ENCODE data around the gene SMIM22. TPM values are rescaled to one million over a fixed set of nuclear protein-coding genes. Genes with fewer than 3 reads are reported as not detected.

Gene SMIM22
- total RNA-seq, 6 experiments from 2014 or later: not detected

DNA sequence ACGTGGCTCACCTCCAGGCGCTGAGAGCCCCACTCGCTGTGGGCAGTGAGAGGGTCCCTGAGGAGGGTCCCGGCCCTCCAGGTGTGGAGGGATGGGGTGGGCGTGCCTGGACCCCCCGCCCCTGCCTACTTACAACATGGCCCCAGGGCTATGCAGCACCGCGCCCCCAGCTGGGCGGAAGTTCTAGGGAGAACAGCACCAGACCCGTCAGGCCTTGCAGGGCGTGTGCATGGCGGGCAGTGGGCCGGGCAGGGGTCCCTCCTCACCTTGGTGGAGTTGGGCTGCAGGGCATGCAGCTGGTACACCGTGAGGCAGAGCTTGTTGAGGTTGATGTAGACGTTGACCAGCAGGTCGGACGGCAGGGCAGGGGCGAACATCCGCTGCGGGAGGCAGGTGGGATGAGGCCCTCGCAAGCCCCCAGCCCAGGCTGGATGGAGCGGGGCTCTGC lies 2.7 kb downstream of the SMIM22 start:
- Mint-ChIP-seq H3K36me3 (ENCODE audit: low read depth) (no peaks in the 10 kb centered on the region), H3K4me1 (ENCODE audit: low read depth) (no peaks in the 10 kb centered on the region), H3K4me3 (no peak overlapping the region), H3K9me3 (no peaks in the 10 kb centered on the region), H3K27ac (no peak overlapping the region), H3K27me3 (ENCODE audit: insufficient read depth) (no peaks in the 10 kb centered on the region)
- no peak for DNase-seq
- TF ChIP-seq, protein P1, sequence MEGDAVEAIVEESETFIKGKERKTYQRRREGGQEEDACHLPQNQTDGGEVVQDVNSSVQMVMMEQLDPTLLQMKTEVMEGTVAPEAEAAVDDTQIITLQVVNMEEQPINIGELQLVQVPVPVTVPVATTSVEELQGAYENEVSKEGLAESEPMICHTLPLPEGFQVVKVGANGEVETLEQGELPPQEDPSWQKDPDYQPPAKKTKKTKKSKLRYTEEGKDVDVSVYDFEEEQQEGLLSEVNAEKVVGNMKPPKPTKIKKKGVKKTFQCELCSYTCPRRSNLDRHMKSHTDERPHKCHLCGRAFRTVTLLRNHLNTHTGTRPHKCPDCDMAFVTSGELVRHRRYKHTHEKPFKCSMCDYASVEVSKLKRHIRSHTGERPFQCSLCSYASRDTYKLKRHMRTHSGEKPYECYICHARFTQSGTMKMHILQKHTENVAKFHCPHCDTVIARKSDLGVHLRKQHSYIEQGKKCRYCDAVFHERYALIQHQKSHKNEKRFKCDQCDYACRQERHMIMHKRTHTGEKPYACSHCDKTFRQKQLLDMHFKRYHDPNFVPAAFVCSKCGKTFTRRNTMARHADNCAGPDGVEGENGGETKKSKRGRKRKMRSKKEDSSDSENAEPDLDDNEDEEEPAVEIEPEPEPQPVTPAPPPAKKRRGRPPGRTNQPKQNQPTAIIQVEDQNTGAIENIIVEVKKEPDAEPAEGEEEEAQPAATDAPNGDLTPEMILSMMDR (IDR thresholded peaks at IDR 0.05): no peak

DNA sequence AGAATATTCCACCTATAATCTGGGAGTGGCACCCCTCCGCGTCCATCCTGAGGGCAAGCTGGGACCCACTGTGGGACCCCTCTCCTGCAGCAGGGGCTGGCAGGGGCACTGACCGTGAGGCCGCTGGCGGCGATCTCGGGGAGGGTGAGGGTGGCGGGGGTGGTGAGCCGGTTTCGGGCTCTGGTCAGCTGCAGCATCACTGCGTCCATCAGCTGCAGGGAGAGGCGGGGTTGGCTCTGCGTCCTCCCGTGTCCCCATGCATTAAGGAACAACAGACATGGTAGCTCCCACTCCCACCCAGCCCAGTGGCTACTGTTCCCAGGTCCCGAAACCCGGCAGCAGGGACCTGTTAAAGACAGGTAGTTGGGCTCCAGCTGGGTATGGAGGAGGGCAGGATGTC lies 3.3 kb downstream of the SMIM22 start:
- Mint-ChIP-seq H3K27me3 (ENCODE audit: insufficient read depth) (no peaks in the 10 kb centered on the region), H3K4me3 (no peak overlapping the region), H3K36me3 (ENCODE audit: low read depth) (no peaks in the 10 kb centered on the region), H3K9me3 (no peaks in the 10 kb centered on the region), H3K27ac (no peak overlapping the region), H3K4me1 (ENCODE audit: low read depth) (peaks cover 5% of the 10 kb centered on the region)
- DNase-seq: no peak
- TF ChIP-seq, protein P1 (IDR thresholded peaks at IDR 0.05): no peak

DNA sequence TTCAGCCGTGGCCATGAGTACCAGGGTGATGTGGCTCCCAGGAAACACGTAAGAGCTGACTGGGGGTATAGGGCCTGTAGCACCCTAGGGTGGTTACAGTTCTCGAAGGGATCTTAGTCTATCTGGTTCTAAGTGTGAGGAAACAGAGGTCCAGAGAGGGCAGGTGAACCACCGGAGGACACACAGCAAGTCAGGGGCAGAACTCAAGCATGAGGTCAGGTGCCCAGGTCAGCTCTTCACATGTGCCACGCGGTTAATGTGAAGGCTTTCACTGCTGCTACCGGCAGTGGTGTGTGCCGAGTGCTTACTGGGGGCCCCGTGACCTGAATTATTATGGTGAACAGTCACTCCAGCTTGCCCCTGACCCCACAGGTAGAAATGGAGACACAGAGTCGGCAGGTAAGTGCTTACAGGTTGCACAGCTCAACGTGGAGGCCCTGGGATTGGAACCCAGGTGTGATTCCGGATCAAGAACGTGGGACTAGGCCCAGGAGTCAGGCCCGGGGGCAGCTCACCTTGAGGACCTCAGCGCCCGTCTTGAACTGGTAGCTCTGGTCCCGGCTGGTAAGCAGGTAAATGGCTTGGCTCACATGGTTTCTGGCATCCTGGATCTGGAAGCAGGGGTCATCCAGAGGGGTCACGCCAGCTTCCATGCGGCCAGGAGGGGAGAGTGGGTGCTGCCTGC lies 4.1 kb downstream of the SMIM22 start:
- Mint-ChIP-seq H3K36me3 (ENCODE audit: low read depth) (no peaks in the 10 kb centered on the region), H3K4me1 (ENCODE audit: low read depth) (peaks cover 10% of the 10 kb centered on the region), H3K9me3 (no peaks in the 10 kb centered on the region), H3K27me3 (ENCODE audit: insufficient read depth) (peaks cover 2% of the 10 kb centered on the region; the same call in 1 of the 2 replicates), H3K4me3 (no peak overlapping the region), H3K27ac (no peak overlapping the region)
- TF ChIP-seq, protein P1 (IDR thresholded peaks at IDR 0.05): no peak
- DNase-seq: no peak

DNA sequence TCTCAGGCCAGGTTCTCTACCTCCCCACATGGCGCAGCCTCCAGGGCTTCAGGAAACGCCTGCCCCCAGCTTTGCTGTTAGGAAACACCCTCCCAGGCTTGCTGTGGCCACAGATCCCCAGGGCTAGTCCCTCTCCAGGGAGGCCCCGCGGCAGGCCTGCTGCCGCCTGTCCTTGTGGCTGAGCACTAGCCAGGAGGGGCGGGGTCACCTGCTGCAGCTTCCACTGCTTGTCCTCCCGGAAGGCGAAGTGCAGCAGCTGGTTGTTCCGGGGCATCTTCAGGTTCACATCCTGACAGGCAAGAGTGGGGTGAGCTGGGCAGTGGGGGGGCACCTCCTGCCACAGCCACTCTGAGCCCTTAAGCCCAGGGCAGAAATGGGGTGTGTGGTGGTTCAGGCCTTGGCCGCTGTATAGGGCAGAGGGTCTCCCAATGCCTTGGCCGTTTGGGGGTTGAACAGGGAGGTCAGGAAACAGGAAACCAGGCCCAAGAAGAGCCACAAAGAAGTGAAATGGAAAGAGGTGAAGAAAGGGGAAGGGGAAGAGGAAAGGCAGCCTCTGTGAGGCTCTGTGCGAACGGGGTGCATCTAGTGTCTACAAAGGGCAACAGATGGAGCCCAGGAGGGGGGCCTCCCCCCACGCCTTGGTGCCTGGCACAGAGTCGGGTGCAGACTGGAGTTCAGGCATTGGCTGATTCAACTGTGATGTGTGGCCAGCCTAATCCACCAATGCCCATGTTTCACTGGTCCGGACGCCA lies 5.3 kb downstream of the SMIM22 start:
- no peak overlapping the region for H3K27ac Mint-ChIP-seq
- H3K36me3 Mint-ChIP-seq (ENCODE audit: low read depth): no peaks in the 10 kb centered on the region
- DNase-seq: no peak
- H3K4me3 Mint-ChIP-seq: 0 out of 2 replicates have a peak overlapping the region, but pooled peaks have one; percentile 20
- TF ChIP-seq, protein P1 (IDR thresholded peaks at IDR 0.05): no peak
- H3K9me3 Mint-ChIP-seq: no peaks in the 10 kb centered on the region
- peaks cover 10% of the 10 kb centered on the region for H3K4me1 Mint-ChIP-seq (ENCODE audit: low read depth)
- peaks cover 2% of the 10 kb centered on the region; the same call in 1 of the 2 replicates for H3K27me3 Mint-ChIP-seq (ENCODE audit: insufficient read depth)

DNA sequence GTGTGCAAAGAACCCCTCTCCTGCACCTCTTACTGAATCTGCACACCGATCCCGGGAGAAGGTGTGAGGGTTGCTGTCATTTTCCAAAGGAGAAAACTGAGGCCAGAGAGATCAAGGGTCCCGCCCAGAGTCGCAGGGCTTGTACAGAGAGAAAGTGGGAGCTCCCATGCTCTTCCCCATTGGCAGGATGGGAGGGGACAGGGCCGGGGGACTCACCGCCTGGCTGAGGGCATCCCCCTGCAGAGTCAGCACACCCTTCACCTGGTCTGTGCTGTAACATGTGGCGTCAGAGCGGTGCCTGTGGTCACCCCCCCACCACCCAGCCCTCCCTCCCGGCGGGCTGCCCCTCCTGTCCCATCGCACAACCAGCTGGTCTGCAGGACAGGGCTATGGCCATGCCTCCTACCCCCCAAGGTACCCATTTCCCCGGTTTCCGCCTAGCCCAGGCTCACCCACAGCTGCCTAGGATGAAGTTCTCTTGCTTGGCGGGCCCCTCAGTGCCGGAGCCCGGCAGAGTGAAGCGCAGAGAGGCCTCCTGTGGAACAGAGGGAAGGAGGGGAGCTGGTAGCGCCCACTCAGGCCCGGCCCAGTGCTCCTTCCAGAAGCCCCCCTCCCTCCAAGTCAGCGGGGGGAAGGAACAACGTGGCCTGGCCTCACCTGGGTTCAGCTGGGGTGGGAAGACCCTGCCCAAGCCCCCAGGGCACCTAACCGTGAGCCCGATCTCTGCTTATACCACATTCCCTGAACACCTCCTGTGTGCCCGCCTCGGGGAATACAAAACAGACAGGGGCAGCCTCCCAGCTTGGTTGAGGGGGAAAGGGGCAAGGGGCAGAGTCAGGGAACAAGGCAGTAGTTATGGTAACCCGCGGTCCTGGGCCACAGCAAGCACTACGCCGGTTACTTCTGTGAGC lies 6.1 kb downstream of the SMIM22 start:
- Mint-ChIP-seq H3K27me3 (ENCODE audit: insufficient read depth) (peaks cover 2% of the 10 kb centered on the region; the same call in 1 of the 2 replicates), H3K27ac (peak overlapping the region; percentile 68), H3K4me1 (ENCODE audit: low read depth) (peaks cover 10% of the 10 kb centered on the region), H3K4me3 (peak overlapping the region; percentile 90), H3K36me3 (ENCODE audit: low read depth) (no peaks in the 10 kb centered on the region), H3K9me3 (no peaks in the 10 kb centered on the region)
- TF ChIP-seq, protein P1 (IDR thresholded peaks at IDR 0.05): no peak
- DNase-seq: no peak

All from HFFc6 (cell line).